Keratinocyte (primary cell): ENCODE data around the gene SKP2. TPM values are rescaled to one million over a fixed set of nuclear protein-coding genes. Genes with fewer than 3 reads are reported as not detected.
"Not testable (repeated sequence)": the region's sequence is repeated elsewhere in the genome, so short reads cannot be mapped to it uniquely, and the experiment has no call there.

Experiments used
- DNase-seq: peaks from one replicate; pipeline ENCODE4 v3.0.0-alpha.2; 2011; ENCODE audit warnings: low read depth, missing footprints, low spot score
- FAIRE-seq: peaks from 2 replicates; lab custom pipeline; 2011; peaks lifted over from hg19 to GRCh38; lab: Jason Lieb, UNC
- H2AFZ ChIP-seq: 2 replicates; pipeline ENCODE4 v1.6.0; 2012; ENCODE audit warnings: low read length, control low read depth, inconsistent platforms; ENCODE audit not compliant: control insufficient read depth
- H3K27ac ChIP-seq: 2 replicates; pipeline ENCODE4 v1.5.1; 2011; ENCODE audit warnings: low read length; ENCODE audit not compliant: control insufficient read depth, insufficient read depth
- H3K27me3 ChIP-seq: 3 replicates; pipeline ENCODE4 v1.6.0; 2011; ENCODE audit warnings: low read length; ENCODE audit not compliant: control insufficient read depth, insufficient read depth; ENCODE audit errors: extremely low read depth
- H3K36me3 ChIP-seq, 2 experiments: 2 replicates in 1 of 2; 3 replicates in 1 of 2; pipeline ENCODE4 v1.5.1; 2011; ENCODE audit warnings: low read length in 2 of 2, mild to moderate bottlenecking in 1 of 2; ENCODE audit not compliant: control insufficient read depth in 2 of 2, insufficient read depth in 2 of 2; ENCODE audit errors: extremely low read depth in 1 of 2
- H3K4me1 ChIP-seq: 3 replicates; pipeline ENCODE4 v1.5.1; 2011; ENCODE audit warnings: low read length; ENCODE audit not compliant: control insufficient read depth, insufficient read depth; ENCODE audit errors: extremely low read depth
- H3K4me2 ChIP-seq: 3 replicates; pipeline ENCODE4 v1.6.0; 2011; ENCODE audit warnings: low read depth, low read length; ENCODE audit not compliant: control insufficient read depth, insufficient read depth; ENCODE audit errors: extremely low read depth
- H3K4me3 ChIP-seq, 3 experiments: fragments of 200-600 bp in 1 of 3; sonication (generic) in 1 of 3; 2 replicates in 2 of 3; 3 replicates in 1 of 3; pipeline ENCODE4 v1.5.1; 2011 to 2016; ENCODE audit warnings: low read length in 3 of 3, mild to moderate bottlenecking in 3 of 3, control low read depth in 2 of 3, inconsistent platforms in 1 of 3, low read depth in 1 of 3, mixed read lengths in 1 of 3, mixed run types in 1 of 3, moderate library complexity in 1 of 3; ENCODE audit not compliant: control insufficient read depth in 2 of 3, insufficient read depth in 2 of 3; ENCODE audit errors: extremely low read depth in 1 of 3
- H3K79me2 ChIP-seq: 2 replicates; pipeline ENCODE4 v1.6.0; 2012; ENCODE audit warnings: low read length; ENCODE audit not compliant: control insufficient read depth, insufficient read depth
- H3K9ac ChIP-seq: 3 replicates; pipeline ENCODE4 v1.6.0; 2011; ENCODE audit warnings: low read length; ENCODE audit not compliant: control insufficient read depth, insufficient read depth; ENCODE audit errors: extremely low read depth
- H3K9me1 ChIP-seq: 3 replicates; pipeline ENCODE4 v1.6.0; 2011; ENCODE audit warnings: low read length; ENCODE audit not compliant: control insufficient read depth, insufficient read depth; ENCODE audit errors: extremely low read depth
- H3K9me3 ChIP-seq: 2 replicates; pipeline ENCODE4 v1.5.1; 2012; ENCODE audit warnings: low read depth, low read length; ENCODE audit not compliant: control insufficient read depth
- H4K20me1 ChIP-seq: 3 replicates; pipeline ENCODE4 v1.6.0; 2011; ENCODE audit warnings: low read length; ENCODE audit not compliant: control insufficient read depth, insufficient read depth; ENCODE audit errors: extremely low read depth
- CTCF ChIP-seq, 3 experiments: IDR thresholded peaks in 1 of 3; conservative IDR thresholded peaks in 1 of 3; optimal IDR thresholded peaks in 1 of 3; 2 replicates in 2 of 3; 3 replicates in 1 of 3; pipeline versions ENCODE3 to v1.5.1; 2011; ENCODE audit warnings: low read length in 3 of 3, mild to moderate bottlenecking in 3 of 3, moderate library complexity in 2 of 3, control low read depth in 1 of 3, inconsistent platforms in 1 of 3; ENCODE audit not compliant: insufficient read depth in 2 of 3; ENCODE audit errors: extremely low read depth in 1 of 3
- EZH2 ChIP-seq: IDR thresholded peaks from one replicate; pipeline ENCODE4 v1.6.1; 2012; ENCODE audit warnings: inconsistent platforms, mild to moderate bottlenecking, low read length, moderate library complexity
- dilution Hi-C: fragments of 300-500 bp; cut with MboI; formaldehyde crosslinking; loops from one replicate; pipeline ENCODE4 v1.7.0; 2020; ENCODE audit warnings: low sequenced_read_pairs; ENCODE audit not compliant: extremely low pct_ligation_motif_present
- polyA plus RNA-seq, 5 experiments: library from polyadenylated mRNA; depleted of rRNA in 3 of 5; stranded (reverse) in 3 of 5; stranded (forward) in 1 of 5; unstranded in 1 of 5; fragments of >200 nt; gene quantifications; 1 replicate in 1 of 5; 2 replicates in 3 of 5; 3 replicates in 1 of 5; pipeline versions ENCODE4 v1.2.1 to v1.2.3, GENCODE V29; 2011 to 2012; ENCODE audit warnings: missing spikeins in 2 of 5, low read depth in 1 of 5, low replicate concordance in 1 of 5

SKP2 gene
- polyA plus RNA-seq, 1 donor (not counting 4 experiments of a cell fraction or from before 2014, with no cell fraction given): 34.6 TPM

GRCh38 chr5:36125868-36126267 is 26.0 kb upstream of the SKP2 start:
- H2AFZ ChIP-seq: no peak overlapping the region
- no peaks in the 10 kb centered on the region for H3K27me3 ChIP-seq
- H3K79me2 ChIP-seq: no peaks in the 10 kb centered on the region
- H3K9me3 ChIP-seq: no peaks in the 10 kb centered on the region
- H3K27ac ChIP-seq: no peak overlapping the region
- no peaks in the 10 kb centered on the region for H3K9me1 ChIP-seq
- no peak overlapping the region for H3K4me3 ChIP-seq
- H3K36me3 ChIP-seq: no peaks in the 10 kb centered on the region
- no peak overlapping the region for H3K9ac ChIP-seq
- FAIRE-seq: no peak
- no peaks in the 10 kb centered on the region for H4K20me1 ChIP-seq
- TF ChIP-seq EZH2 (no peak), CTCF (optimal IDR thresholded peaks at IDR 0.05 in 1 of 3, IDR thresholded peaks at IDR 0.05 in 1 of 3, conservative IDR thresholded peaks at IDR 0.05 in 1 of 3; ENCODE audit: extremely low read depth in 1 of 3, insufficient read depth in 2 of 3, low read length in 3 of 3) (no peak)
- DNase-seq: no peak
- H3K4me1 ChIP-seq: no peaks in the 10 kb centered on the region
- no peak overlapping the region for H3K4me2 ChIP-seq
- dilution Hi-C loops: no loop called here

GRCh38 chr5:36128795-36129194 is 23.1 kb upstream of the SKP2 start:
- Histone ChIP-seq H3K9me3 (no peaks in the 10 kb centered on the region), H3K9ac (no peak overlapping the region), H3K4me2 (no peak overlapping the region), H3K4me1 (no peaks in the 10 kb centered on the region), H3K79me2 (no peaks in the 10 kb centered on the region), H3K9me1 (no peaks in the 10 kb centered on the region), H3K27me3 (no peaks in the 10 kb centered on the region), H4K20me1 (no peaks in the 10 kb centered on the region), H2AFZ (no peak overlapping the region), H3K4me3 (no peak overlapping the region), H3K27ac (no peak overlapping the region), H3K36me3 (no peaks in the 10 kb centered on the region)
- DNase-seq: no peak
- no peak for FAIRE-seq
- dilution Hi-C loops: no loop called here
- TF ChIP-seq EZH2 (no peak), CTCF (optimal IDR thresholded peaks at IDR 0.05 in 1 of 3, IDR thresholded peaks at IDR 0.05 in 1 of 3, conservative IDR thresholded peaks at IDR 0.05 in 1 of 3; ENCODE audit: extremely low read depth in 1 of 3, insufficient read depth in 2 of 3, low read length in 3 of 3) (no peak)

- H3K27me3 ChIP-seq, H3K9me1 ChIP-seq, H3K4me1 ChIP-seq, dilution Hi-C loops, H3K9me3 ChIP-seq, H3K79me2 ChIP-seq, FAIRE-seq, DNase-seq, H2AFZ ChIP-seq, H3K27ac ChIP-seq, H3K36me3 ChIP-seq, H3K4me3 ChIP-seq, H4K20me1 ChIP-seq, H3K9ac ChIP-seq, H3K4me2 ChIP-seq: not testable (repeated sequence)
Measured at GRCh38 chr5:36129666-36130065, 22.2 kb upstream of the SKP2 start.

- H3K4me3 ChIP-seq, H3K27me3 ChIP-seq, H3K27ac ChIP-seq, H3K9me3 ChIP-seq, H3K4me1 ChIP-seq, H3K79me2 ChIP-seq, H3K4me2 ChIP-seq, DNase-seq, H3K9ac ChIP-seq, H2AFZ ChIP-seq, H3K36me3 ChIP-seq, FAIRE-seq, dilution Hi-C loops, H3K9me1 ChIP-seq, H4K20me1 ChIP-seq: not testable (repeated sequence)
Measured at GRCh38 chr5:36133009-36133408, 18.9 kb upstream of the SKP2 start.
